ENCODE data around the gene SLC22A16. TPM values are rescaled to one million over a fixed set of nuclear protein-coding genes. Genes with fewer than 3 reads are reported as not detected.

The SLC22A16 gene
- total RNA-seq, 1 donor from 2014 or later, result not detected

GRCh38 chr6:110421749-110422443, 54.5 kb downstream of the SLC22A16 start:
- Histone ChIP-seq H3K9me3 (no peaks in the 10 kb centered on the region), H3K27ac (no peak overlapping the region), H3K27me3 (no peaks in the 10 kb centered on the region), H3K4me3 (no peak overlapping the region), H3K4me1 (peaks cover 0 to 3% of the 10 kb centered on the region in 2 donors), H3K36me3 (no peaks in the 10 kb centered on the region)
- intact Hi-C loops (cut with DNase I), result no loop called here
- no peak for DNase-seq (ENCODE audit: low spot score in 2 of 2)
- TF ChIP-seq CTCF (IDR thresholded peaks at IDR 0.05), result no peak

- Histone ChIP-seq H3K27ac (no peak overlapping the region), H3K9me3 (no peaks in the 10 kb centered on the region), H3K36me3 (no peaks in the 10 kb centered on the region), H3K27me3 (no peaks in the 10 kb centered on the region), H3K4me1 (peaks cover 4 to 12% of the 10 kb centered on the region in 2 donors), H3K4me3 (no peak overlapping the region)
- no peak for DNase-seq (ENCODE audit: low spot score in 2 of 2)
- TF ChIP-seq CTCF (IDR thresholded peaks at IDR 0.05), result no peak
- intact Hi-C loops (cut with DNase I), result loop anchor here (10.0 kb wide), 2 partner anchors 324 to 724 kb away; partner anchors contain the start of genes AK9 and FIG4
Observed at GRCh38 chr6:110419028-110419739, 57.2 kb downstream of the SLC22A16 start.

GRCh38 chr6:110418594-110418993, 57.8 kb downstream of the SLC22A16 start:
- Histone ChIP-seq H3K27me3 (no peaks in the 10 kb centered on the region), H3K4me3 (no peak overlapping the region), H3K9me3 (no peaks in the 10 kb centered on the region), H3K4me1 (peaks cover 4 to 12% of the 10 kb centered on the region in 2 donors), H3K36me3 (no peaks in the 10 kb centered on the region), H3K27ac (no peak overlapping the region)
- no peak for TF ChIP-seq CTCF (IDR thresholded peaks at IDR 0.05)
- intact Hi-C loops (cut with DNase I), result loop anchor here (10.0 kb wide), 2 partner anchors 324 to 724 kb away; partner anchors contain the start of genes AK9 and FIG4
- no peak for DNase-seq (ENCODE audit: low spot score in 2 of 2)

- no peak for TF ChIP-seq CTCF (IDR thresholded peaks at IDR 0.05)
- intact Hi-C loops (cut with DNase I), result loop anchor here (10.0 kb wide), 2 partner anchors 320 to 720 kb away; partner anchors contain the start of genes AK9 and FIG4
- DNase-seq (ENCODE audit: low spot score in 2 of 2), result peak; percentile 84 to 95
- Histone ChIP-seq H3K4me3 (peak within 1 kb of the TSS; percentile 54), H3K9me3 (no peaks in the 10 kb centered on the region), H3K4me1 (peaks cover 4 to 12% of the 10 kb centered on the region in 2 donors), H3K27me3 (no peaks in the 10 kb centered on the region), H3K27ac (peak within 1 kb of the TSS; percentile 79 to 83), H3K36me3 (no peaks in the 10 kb centered on the region)
Observed at GRCh38 chr6:110415086-110415916, 61.1 kb downstream of the SLC22A16 start, which contains the start of gene DDO. DDO (minus strand) TSS chr6:110415575; CDS start chr6:110413462, 2,113 bp downstream.

GRCh38 chr6:110414669-110415068, 61.7 kb downstream of the SLC22A16 start:
- no peak for TF ChIP-seq CTCF (IDR thresholded peaks at IDR 0.05)
- Histone ChIP-seq H3K27ac (peak overlapping the region; percentile 79 to 83), H3K4me3 (peak overlapping the region; percentile 54), H3K27me3 (no peaks in the 10 kb centered on the region), H3K9me3 (no peaks in the 10 kb centered on the region), H3K36me3 (peaks cover 0 to 4% of the 10 kb centered on the region in 2 donors), H3K4me1 (peaks cover 4 to 12% of the 10 kb centered on the region in 2 donors)
- no peak for DNase-seq (ENCODE audit: low spot score in 2 of 2)
- intact Hi-C loops (cut with DNase I), result loop anchor here (10.0 kb wide), 2 partner anchors 320 to 720 kb away; partner anchors contain the start of genes AK9 and FIG4
